ENCODE data around the gene TBXA2R.

TBXA2R gene

GRCh38 chr19:3619631-3620012, 12.9 kb upstream of the TBXA2R start:
- DNase-seq (ENCODE audit: low spot score), result no peak

GRCh38 chr19:3618811-3619630, 12.3 kb upstream of the TBXA2R start:
- DNase-seq (ENCODE audit: low spot score), result no peak

- peak; percentile 97 for DNase-seq (ENCODE audit: low spot score)
These were observed 11.6 kb upstream of the TBXA2R start for GRCh38 chr19:3618144-3618810.

GRCh38 chr19:3617463-3617862, 10.8 kb upstream of the TBXA2R start:
- no peak for DNase-seq (ENCODE audit: low spot score)

GRCh38 chr19:3615524-3616135, 9.0 kb upstream of the TBXA2R start:
- DNase-seq (ENCODE audit: low spot score), result no peak

GRCh38 chr19:3614858-3615505, 8.3 kb upstream of the TBXA2R start:
- no peak for DNase-seq (ENCODE audit: low spot score)

- no peak for DNase-seq (ENCODE audit: low spot score)
These were observed 7.4 kb upstream of the TBXA2R start for GRCh38 chr19:3613818-3614661.

- no peak for DNase-seq (ENCODE audit: low spot score)
These were observed 6.4 kb upstream of the TBXA2R start for GRCh38 chr19:3612901-3613741.

GRCh38 chr19:3612330-3612729, 5.7 kb upstream of the TBXA2R start:
- no peak for DNase-seq (ENCODE audit: low spot score)

GRCh38 chr19:3611841-3612240, 5.2 kb upstream of the TBXA2R start:
- DNase-seq (ENCODE audit: low spot score), result no peak

- no peak for DNase-seq (ENCODE audit: low spot score)
These were observed 4.4 kb upstream of the TBXA2R start for GRCh38 chr19:3610745-3611717.

- no peak for DNase-seq (ENCODE audit: low spot score)
These were observed 3.4 kb upstream of the TBXA2R start for GRCh38 chr19:3609779-3610719.

- DNase-seq (ENCODE audit: low spot score), result no peak
These were observed 2.2 kb upstream of the TBXA2R start for GRCh38 chr19:3608750-3609322.

- no peak for DNase-seq (ENCODE audit: low spot score)
These were observed 1.5 kb upstream of the TBXA2R start for GRCh38 chr19:3608079-3608641.

- peak; percentile 65 for DNase-seq (ENCODE audit: low spot score)
These were observed 816 bp upstream of the TBXA2R start for GRCh38 chr19:3607303-3608078.

GRCh38 chr19:3606174-3606689, 443 bp downstream of the TBXA2R start:
- DNase-seq (ENCODE audit: low spot score), result peak; percentile 59

GRCh38 chr19:3605770-3606169, 905 bp downstream of the TBXA2R start:
- no peak for DNase-seq (ENCODE audit: low spot score)
